Epithelial cell of proximal tubule (primary cell): ENCODE results near the gene FHIP2A. TPM values are rescaled to one million over a fixed set of nuclear protein-coding genes. Genes with fewer than 3 reads are reported as not detected.

Source experiments
- DNase-seq: peaks from one replicate; pipeline ENCODE4 v3.0.0-alpha.2; 2011; ENCODE audit warnings: low read depth
- H3K4me3 ChIP-seq: 2 replicates; pipeline ENCODE4 v1.5.1; 2011; ENCODE audit warnings: low read depth, mild to moderate bottlenecking, low read length
- CTCF ChIP-seq: conservative IDR thresholded peaks from 2 replicates; pipeline ENCODE4 v1.5.1; 2012; ENCODE audit warnings: low read depth, mild to moderate bottlenecking, low read length
- total RNA-seq: library from RNA; depleted of rRNA; stranded (reverse); fragments of >200 nt; gene quantifications from 2 replicates; pipeline ENCODE4 v1.2.3, GENCODE V29; 2015

The FHIP2A gene
- total RNA-seq, 1 donor from 2014 or later: 10.5 TPM

GRCh38 chr10:114869520-114869892 is 47.9 kb downstream of the FHIP2A start:
- no peak for TF ChIP-seq CTCF
- DNase-seq: no peak
- H3K4me3 ChIP-seq: no peak overlapping the region

- TF ChIP-seq CTCF: no peak
- no peak for DNase-seq
- no peak overlapping the region for H3K4me3 ChIP-seq
Measured at GRCh38 chr10:114870486-114870885, 48.9 kb downstream of the FHIP2A start.

DNA sequence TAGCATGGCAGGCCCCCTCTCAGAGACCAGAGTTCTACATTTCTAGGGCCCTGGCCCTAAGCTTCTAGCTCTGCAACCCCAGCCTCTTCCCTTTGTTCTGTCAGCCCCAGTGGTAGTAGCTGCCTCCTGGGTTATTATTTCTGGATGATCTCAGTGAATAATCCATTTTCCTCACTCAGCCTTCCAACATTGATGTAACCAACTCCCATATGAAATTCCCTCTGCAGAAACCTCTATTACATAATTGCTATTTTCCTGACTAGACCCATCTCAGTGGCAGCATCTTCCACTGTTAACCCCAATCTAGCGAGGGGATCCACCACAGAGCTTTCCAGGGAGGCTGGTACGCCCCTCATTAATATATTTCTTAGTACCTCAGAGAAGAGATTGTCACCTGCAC is 49.8 kb downstream of the FHIP2A start:
- DNase-seq: no peak
- TF ChIP-seq CTCF: no peak
- H3K4me3 ChIP-seq: no peak overlapping the region

Other genes starting within 250 kb of the FHIP2A start
- 12.4 and 30.2 TPM in 2 replicates for gene ABLIM1, start 163.5 kb upstream of the FHIP2A start, total RNA-seq
- gene TRUB1, start 116.4 kb downstream of the FHIP2A start, total RNA-seq: 41.4 and 53.7 TPM in 2 replicates